Right atrium auricular region (tissue), 2 donors: ENCODE measurements around the gene MB. TPM values are rescaled to one million over a fixed set of nuclear protein-coding genes. Genes with fewer than 3 reads are reported as not detected.

Experiments used
- DNase-seq: peaks from one replicate; pipeline ENCODE4 v3.0.0-alpha.2; 2019; ENCODE audit warnings: low spot score
- H3K27ac ChIP-seq, 2 donors: fragments of 200-600 bp; sonication (generic); 1 replicate in 1 of 2; 2 replicates in 1 of 2; pipeline ENCODE4 v1.5.1; 2016 to 2019
- H3K27me3 ChIP-seq, 2 donors: fragments of 200-600 bp; sonication (generic); one replicate each; pipeline versions ENCODE4 v1.5.1 to v1.6.0; 2017 to 2019
- H3K36me3 ChIP-seq: fragments of 200-600 bp; sonication (generic); one replicate; pipeline ENCODE4 v1.5.1; 2016
- H3K4me1 ChIP-seq, 2 donors: fragments of 200-600 bp; sonication (generic); one replicate each; pipeline versions ENCODE4 v1.5.1 to v1.6.0; 2017 to 2019
- H3K4me3 ChIP-seq, 2 donors: fragments of 200-600 bp; sonication (generic); 1 replicate in 1 of 2; 2 replicates in 1 of 2; pipeline ENCODE4 v1.5.1; 2017 to 2019; ENCODE audit warnings: mild to moderate bottlenecking in 1 of 2, moderate library complexity in 1 of 2
- H3K9me3 ChIP-seq, 2 donors: fragments of 200-600 bp; sonication (generic); one replicate each; pipeline ENCODE4 v1.5.1; 2019
- CTCF ChIP-seq, 2 donors: fragments of 200-600 bp; sonication (generic); IDR thresholded peaks; one replicate each; pipeline ENCODE4 v1.5.1; 2019; ENCODE audit warnings: antibody characterized with exemption in 2 of 2
- total RNA-seq, 2 donors: library from RNA; depleted of rRNA; stranded (reverse); fragments of >200 nt; gene quantifications; one replicate each; pipeline ENCODE4 v1.1.0, GENCODE V29; 2016

The MB gene
- total RNA-seq, 2 donors from 2014 or later = 6,650 to 9,762 TPM

GRCh38 chr22:35560366-35560765, 56.8 kb downstream of the MB start:
- no peak for DNase-seq
- H3K4me1 ChIP-seq = peaks cover 0 to 6% of the 10 kb centered on the region in 2 donors
- no peaks in the 10 kb centered on the region for H3K36me3 ChIP-seq
- no peak overlapping the region for H3K4me3 ChIP-seq
- H3K27me3 ChIP-seq = no peaks in the 10 kb centered on the region
- TF ChIP-seq CTCF (IDR thresholded peaks at IDR 0.05) = no peak
- H3K27ac ChIP-seq = no peak overlapping the region
- no peaks in the 10 kb centered on the region for H3K9me3 ChIP-seq

- no peak for DNase-seq
- no peaks in the 10 kb centered on the region for H3K9me3 ChIP-seq
- H3K27ac ChIP-seq = no peak overlapping the region
- H3K36me3 ChIP-seq = no peaks in the 10 kb centered on the region
- H3K4me3 ChIP-seq = no peak overlapping the region
- no peak for TF ChIP-seq CTCF (IDR thresholded peaks at IDR 0.05)
- no peaks in the 10 kb centered on the region for H3K27me3 ChIP-seq
- H3K4me1 ChIP-seq = peaks cover 0 to 2% of the 10 kb centered on the region in 2 donors
These were observed 57.6 kb downstream of the MB start for GRCh38 chr22:35559354-35560005.

GRCh38 chr22:35558719-35559118, 58.4 kb downstream of the MB start:
- no peak for TF ChIP-seq CTCF (IDR thresholded peaks at IDR 0.05)
- no peak overlapping the region for H3K4me3 ChIP-seq
- no peaks in the 10 kb centered on the region for H3K4me1 ChIP-seq
- DNase-seq = no peak
- no peak overlapping the region for H3K27ac ChIP-seq
- no peaks in the 10 kb centered on the region for H3K36me3 ChIP-seq
- no peaks in the 10 kb centered on the region for H3K9me3 ChIP-seq
- no peaks in the 10 kb centered on the region for H3K27me3 ChIP-seq

GRCh38 chr22:35558031-35558430, 59.1 kb downstream of the MB start:
- Histone ChIP-seq H3K27me3 (no peaks in the 10 kb centered on the region), H3K9me3 (no peaks in the 10 kb centered on the region), H3K4me3 (no peak overlapping the region), H3K4me1 (no peaks in the 10 kb centered on the region), H3K36me3 (no peaks in the 10 kb centered on the region), H3K27ac (no peak overlapping the region)
- no peak for TF ChIP-seq CTCF (IDR thresholded peaks at IDR 0.05)
- DNase-seq = no peak

Other genes starting within 250 kb of the MB start
- gene HMOX1, start 236.2 kb downstream of the MB start, total RNA-seq = 10 to 100 TPM in 1 of 2 donors, 1 to 10 TPM in 1; 1.9 to 11.1 TPM
- gene MCM5, start 217.2 kb downstream of the MB start, total RNA-seq = 1 to 10 TPM; 5.3 to 6.8 TPM
- gene RASD2, start 76.5 kb downstream of the MB start, total RNA-seq = 1 to 10 TPM in 1 of 2 donors, under 1 TPM in 1; 0.94 to 3.1 TPM
- 1 to 10 TPM; 7.5 to 8.5 TPM for gene APOL6, start 31.1 kb upstream of the MB start, total RNA-seq
- under 1 TPM in 1 of 2 donors, not detected in 1; 0.74 TPM for gene APOL5, start 100.5 kb upstream of the MB start, total RNA-seq